ENCODE measurements around the gene WSCD1.

GRCh38 chr17:6092903-6093468 is 22.8 kb downstream of the WSCD1 start:
- no peak for TF ChIP-seq EP300 (IDR thresholded peaks at IDR 0.05)
- TF ChIP-seq CTCF (IDR thresholded peaks at IDR 0.05): no peak
- TF ChIP-seq POLR2A (IDR thresholded peaks at IDR 0.05): no peak

Measured in upper lobe of left lung (tissue), 4 donors.